ENCODE data around the gene SOX21.
"Not testable (repeated sequence)": the region's sequence is repeated elsewhere in the genome, so short reads cannot be mapped to it uniquely, and the experiment has no call there.

SOX21 gene
- total RNA-seq, result 0 reads per million in 3 donors

DNA sequence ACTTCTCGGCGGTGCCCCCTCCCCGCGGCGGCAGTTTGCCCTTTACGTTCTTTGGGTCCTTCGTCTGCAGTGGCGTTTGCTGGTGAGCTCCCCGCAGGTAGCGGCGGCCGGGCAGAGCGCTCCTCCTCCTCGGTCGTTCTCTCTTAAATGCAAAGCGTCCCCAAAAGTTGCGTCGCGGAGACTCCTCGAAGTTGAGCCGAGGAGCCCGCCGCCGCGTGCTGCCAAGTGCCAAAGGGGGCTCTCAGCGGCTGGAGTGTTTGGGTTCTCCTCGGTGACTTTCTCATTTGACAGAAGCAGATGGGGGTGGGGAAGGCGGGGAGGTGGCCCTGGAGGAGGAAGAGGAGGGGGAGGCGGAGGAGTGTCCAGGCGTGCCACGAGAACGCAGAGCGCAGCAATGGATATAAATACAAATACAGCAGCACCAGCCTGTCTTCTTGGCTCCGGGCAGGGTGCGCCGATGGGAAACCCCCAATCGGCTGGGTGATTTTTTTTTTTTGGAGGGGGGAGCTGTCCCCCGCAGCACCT is at the start of gene SOX21:
TSS of gene SOX21 (minus strand) at position 259 of the 525 bp plus-strand sequence. CDS start 496 bp downstream, outside the sequence.
- no peaks in the 10 kb centered on the region for H3K9me3 ChIP-seq (ENCODE audit: control insufficient read depth, low read length)
- H3K27me3 ChIP-seq (replicated peaks; ENCODE audit: control insufficient read depth, insufficient read depth, low read length, poor library complexity, severe bottlenecking), result peaks cover 51% of the 10 kb centered on the region
- no peaks in the 10 kb centered on the region for H3K36me3 ChIP-seq (ENCODE audit: control insufficient read depth, insufficient read depth, low read length)
- no peak within 1 kb of the TSS for H3K27ac ChIP-seq (ENCODE audit: insufficient read depth, low read length, poor library complexity, severe bottlenecking)
- DNase-seq, result no peak
- peak within 1 kb of the TSS; percentile 32 for H3K4me3 ChIP-seq (ENCODE audit: insufficient read depth, low read depth, low read length, poor library complexity, severe bottlenecking)
- peaks cover 21% of the 10 kb centered on the region for H3K4me1 ChIP-seq (ENCODE audit: control insufficient read depth, insufficient read depth, low read length, poor library complexity, severe bottlenecking)

DNA sequence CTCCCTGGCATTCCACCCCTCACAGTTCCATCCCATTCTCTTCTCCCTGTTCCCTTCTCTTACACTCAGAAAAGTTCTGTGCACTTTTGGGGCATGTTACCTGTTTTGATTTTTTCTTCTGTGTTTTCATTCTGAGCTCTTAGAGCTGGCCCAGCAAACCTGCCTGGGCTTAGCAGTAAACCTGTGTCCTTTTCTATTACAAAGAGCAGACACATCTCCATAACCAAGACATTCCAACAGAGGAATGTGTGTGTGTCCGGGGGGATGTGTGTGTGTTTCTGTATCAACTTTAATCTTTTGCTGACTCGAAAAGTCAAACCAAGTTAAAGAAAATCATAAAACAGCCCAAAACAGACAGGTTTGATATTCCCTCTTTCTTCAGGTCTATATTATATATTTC is 49.1 kb upstream of the SOX21 start:
- Histone ChIP-seq H3K27ac (ENCODE audit: insufficient read depth, low read length, poor library complexity, severe bottlenecking) (no peak overlapping the region), H3K36me3 (ENCODE audit: control insufficient read depth, insufficient read depth, low read length) (no peaks in the 10 kb centered on the region), H3K4me1 (ENCODE audit: control insufficient read depth, insufficient read depth, low read length, poor library complexity, severe bottlenecking) (no peaks in the 10 kb centered on the region), H3K4me3 (ENCODE audit: insufficient read depth, low read depth, low read length, poor library complexity, severe bottlenecking) (no peak overlapping the region), H3K27me3 (replicated peaks; ENCODE audit: control insufficient read depth, insufficient read depth, low read length, poor library complexity, severe bottlenecking) (no peaks in the 10 kb centered on the region), H3K9me3 (ENCODE audit: control insufficient read depth, low read length) (no peaks in the 10 kb centered on the region)
- DNase-seq, result no peak

DNA sequence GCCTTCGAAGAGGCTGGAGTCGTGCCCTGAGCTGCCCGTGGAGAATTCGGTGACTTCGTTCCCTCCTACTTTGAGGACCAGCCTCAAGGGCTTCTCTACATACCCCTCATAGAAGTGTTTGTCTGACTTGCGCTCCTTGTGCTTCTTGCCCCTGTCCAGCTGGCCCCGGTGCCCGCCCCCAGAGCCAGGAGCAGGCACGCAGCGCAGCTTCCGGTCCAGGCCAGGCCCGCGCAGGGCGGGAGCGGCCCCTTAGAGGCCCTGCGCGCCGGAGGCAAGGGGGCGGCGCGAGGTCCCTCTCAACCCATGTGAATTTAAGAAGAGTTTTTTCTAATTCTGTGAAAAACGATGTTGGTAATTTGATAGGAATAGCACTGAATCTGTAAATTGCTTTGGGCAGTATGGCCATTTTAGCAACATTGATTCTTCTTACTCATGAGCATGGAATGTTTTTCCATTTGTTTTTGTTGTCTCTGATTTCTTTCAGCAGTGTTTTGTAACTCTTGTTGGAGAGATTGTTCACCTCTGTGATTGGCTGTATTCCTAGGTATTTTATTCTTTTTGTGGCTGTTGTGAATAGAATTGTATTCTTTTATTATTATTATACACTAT is 46.9 kb upstream of the SOX21 start:
- no peak overlapping the region for H3K4me3 ChIP-seq (ENCODE audit: insufficient read depth, low read depth, low read length, poor library complexity, severe bottlenecking)
- no peak for DNase-seq
- no peaks in the 10 kb centered on the region for H3K9me3 ChIP-seq (ENCODE audit: control insufficient read depth, low read length)
- no peaks in the 10 kb centered on the region for H3K27me3 ChIP-seq (replicated peaks; ENCODE audit: control insufficient read depth, insufficient read depth, low read length, poor library complexity, severe bottlenecking)
- no peaks in the 10 kb centered on the region for H3K4me1 ChIP-seq (ENCODE audit: control insufficient read depth, insufficient read depth, low read length, poor library complexity, severe bottlenecking)
- no peak overlapping the region for H3K27ac ChIP-seq (ENCODE audit: insufficient read depth, low read length, poor library complexity, severe bottlenecking)
- no peaks in the 10 kb centered on the region for H3K36me3 ChIP-seq (ENCODE audit: control insufficient read depth, insufficient read depth, low read length)

DNA sequence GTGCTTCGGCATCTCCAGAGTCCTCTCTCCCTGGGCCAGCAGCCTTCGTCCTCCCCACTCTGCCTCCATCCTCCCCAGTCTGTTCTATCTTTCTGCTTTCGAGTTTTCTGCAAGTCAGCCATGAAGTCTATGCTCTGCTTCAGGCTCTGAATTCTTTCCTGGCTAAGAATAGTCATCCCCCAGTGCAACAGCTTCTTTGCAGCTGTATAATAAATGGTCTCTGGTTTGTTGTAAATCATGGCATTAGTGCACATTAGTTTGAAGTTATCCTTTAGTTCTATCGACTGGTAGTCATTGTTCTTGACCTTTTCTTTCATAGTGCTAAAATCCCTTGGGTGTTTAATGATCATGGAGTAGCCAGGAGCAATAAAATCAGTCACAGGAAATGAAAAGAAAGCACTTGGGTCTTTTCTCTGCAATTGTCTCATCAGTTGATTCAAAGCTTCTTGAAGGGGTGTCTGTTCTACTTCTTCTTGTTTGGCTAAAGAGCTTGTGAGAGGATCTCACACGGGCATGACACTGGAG is 46.2 kb upstream of the SOX21 start:
- Histone ChIP-seq H3K4me1 (ENCODE audit: control insufficient read depth, insufficient read depth, low read length, poor library complexity, severe bottlenecking) (no peaks in the 10 kb centered on the region), H3K4me3 (ENCODE audit: insufficient read depth, low read depth, low read length, poor library complexity, severe bottlenecking) (no peak overlapping the region), H3K36me3 (ENCODE audit: control insufficient read depth, insufficient read depth, low read length) (no peaks in the 10 kb centered on the region), H3K9me3 (ENCODE audit: control insufficient read depth, low read length) (no peaks in the 10 kb centered on the region), H3K27me3 (replicated peaks; ENCODE audit: control insufficient read depth, insufficient read depth, low read length, poor library complexity, severe bottlenecking) (no peaks in the 10 kb centered on the region), H3K27ac (ENCODE audit: insufficient read depth, low read length, poor library complexity, severe bottlenecking) (no peak overlapping the region)
- no peak for DNase-seq

DNA sequence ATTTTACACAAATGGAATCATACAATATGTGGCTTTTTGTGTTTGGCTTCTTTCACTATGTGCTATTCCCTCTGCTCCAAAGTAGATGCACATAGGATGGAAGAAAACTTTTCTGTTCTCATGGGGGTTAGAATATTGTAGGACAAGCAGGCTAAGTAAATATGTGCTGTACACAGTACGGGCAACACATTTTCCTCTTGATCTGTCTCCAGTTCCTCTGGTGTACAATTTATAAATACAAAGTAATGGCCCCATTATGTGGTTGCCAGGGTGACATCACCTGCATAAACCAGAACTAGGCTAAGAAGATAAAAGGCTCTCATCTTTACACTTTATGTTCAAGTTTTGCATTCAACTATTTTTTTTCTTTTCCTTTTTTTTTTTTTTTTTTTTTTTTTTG is 41.0 kb upstream of the SOX21 start:
- Histone ChIP-seq H3K36me3 (ENCODE audit: control insufficient read depth, insufficient read depth, low read length) (no peaks in the 10 kb centered on the region), H3K4me1 (ENCODE audit: control insufficient read depth, insufficient read depth, low read length, poor library complexity, severe bottlenecking) (no peaks in the 10 kb centered on the region), H3K27ac (ENCODE audit: insufficient read depth, low read length, poor library complexity, severe bottlenecking) (no peak overlapping the region), H3K9me3 (ENCODE audit: control insufficient read depth, low read length) (no peaks in the 10 kb centered on the region), H3K27me3 (replicated peaks; ENCODE audit: control insufficient read depth, insufficient read depth, low read length, poor library complexity, severe bottlenecking) (no peaks in the 10 kb centered on the region), H3K4me3 (ENCODE audit: insufficient read depth, low read depth, low read length, poor library complexity, severe bottlenecking) (no peak overlapping the region)
- DNase-seq, result no peak

DNA sequence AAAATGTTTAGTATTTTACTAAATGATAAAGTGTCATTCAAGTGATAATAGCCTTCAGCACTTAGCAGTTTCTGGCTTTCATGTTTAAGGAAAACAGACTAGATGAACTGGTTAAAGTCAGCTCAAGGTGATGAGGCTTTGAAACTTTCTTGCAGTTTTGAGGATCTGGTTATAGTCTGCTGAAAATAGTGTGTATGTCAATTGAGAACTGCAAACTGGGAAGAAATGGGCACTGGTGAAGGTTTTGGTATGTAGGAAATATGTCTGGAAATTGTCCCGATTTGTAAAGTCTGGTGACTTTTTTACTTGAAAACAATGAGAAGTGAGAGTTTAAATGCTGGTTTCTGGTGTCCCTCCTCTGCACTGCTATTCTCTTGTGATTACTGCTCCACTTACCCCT is 36.8 kb upstream of the SOX21 start:
- Histone ChIP-seq H3K4me3 (ENCODE audit: insufficient read depth, low read depth, low read length, poor library complexity, severe bottlenecking) (no peak overlapping the region), H3K27ac (ENCODE audit: insufficient read depth, low read length, poor library complexity, severe bottlenecking) (no peak overlapping the region), H3K9me3 (ENCODE audit: control insufficient read depth, low read length) (no peaks in the 10 kb centered on the region), H3K4me1 (ENCODE audit: control insufficient read depth, insufficient read depth, low read length, poor library complexity, severe bottlenecking) (no peaks in the 10 kb centered on the region), H3K36me3 (ENCODE audit: control insufficient read depth, insufficient read depth, low read length) (no peaks in the 10 kb centered on the region), H3K27me3 (replicated peaks; ENCODE audit: control insufficient read depth, insufficient read depth, low read length, poor library complexity, severe bottlenecking) (no peaks in the 10 kb centered on the region)
- no peak for DNase-seq

DNA sequence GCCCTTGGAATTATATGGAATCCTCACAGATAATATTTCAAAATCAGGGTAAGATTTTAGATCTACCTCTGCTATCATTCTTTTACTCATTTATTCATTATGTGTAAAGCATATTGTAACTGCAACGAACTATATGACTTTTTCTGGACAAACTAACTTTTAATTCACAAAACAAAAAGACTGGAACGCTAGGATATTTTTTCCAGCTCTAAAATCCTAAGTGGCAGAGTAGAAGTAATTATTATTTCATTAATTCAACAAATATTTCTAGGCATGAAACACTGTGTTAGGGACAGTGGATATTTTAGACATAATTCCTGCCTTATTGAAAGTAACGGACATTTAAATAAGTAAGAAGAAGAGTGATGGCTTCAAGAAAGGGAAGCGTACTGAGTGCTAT is 26.9 kb upstream of the SOX21 start:
- H3K4me1 ChIP-seq (ENCODE audit: control insufficient read depth, insufficient read depth, low read length, poor library complexity, severe bottlenecking), result no peaks in the 10 kb centered on the region
- no peaks in the 10 kb centered on the region for H3K36me3 ChIP-seq (ENCODE audit: control insufficient read depth, insufficient read depth, low read length)
- H3K27me3 ChIP-seq (replicated peaks; ENCODE audit: control insufficient read depth, insufficient read depth, low read length, poor library complexity, severe bottlenecking), result no peaks in the 10 kb centered on the region
- H3K27ac ChIP-seq (ENCODE audit: insufficient read depth, low read length, poor library complexity, severe bottlenecking), result no peak overlapping the region
- H3K9me3 ChIP-seq (ENCODE audit: control insufficient read depth, low read length), result no peaks in the 10 kb centered on the region
- H3K4me3 ChIP-seq (ENCODE audit: insufficient read depth, low read depth, low read length, poor library complexity, severe bottlenecking), result no peak overlapping the region
- no peak for DNase-seq

DNA sequence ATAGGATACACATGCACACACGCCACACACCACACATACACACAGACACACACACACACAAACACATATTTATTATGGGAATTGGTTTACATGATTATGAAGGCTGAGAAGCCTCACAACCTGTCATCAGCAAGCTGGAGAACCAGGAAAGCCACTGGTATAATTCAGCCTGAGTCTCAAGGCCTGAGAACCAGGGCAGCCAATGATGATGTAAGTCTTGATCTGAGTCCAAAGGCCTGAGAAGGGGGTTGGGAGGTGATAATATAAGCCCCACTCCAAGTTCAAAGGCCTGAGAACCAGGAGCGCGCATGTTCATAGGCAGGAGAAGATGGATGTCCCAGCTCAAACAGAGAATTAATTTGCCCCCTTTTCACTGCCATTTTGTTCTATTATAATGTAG is 18.7 kb upstream of the SOX21 start:
- Histone ChIP-seq H3K36me3 (ENCODE audit: control insufficient read depth, insufficient read depth, low read length) (no peaks in the 10 kb centered on the region), H3K4me3 (ENCODE audit: insufficient read depth, low read depth, low read length, poor library complexity, severe bottlenecking) (no peak overlapping the region)

DNA sequence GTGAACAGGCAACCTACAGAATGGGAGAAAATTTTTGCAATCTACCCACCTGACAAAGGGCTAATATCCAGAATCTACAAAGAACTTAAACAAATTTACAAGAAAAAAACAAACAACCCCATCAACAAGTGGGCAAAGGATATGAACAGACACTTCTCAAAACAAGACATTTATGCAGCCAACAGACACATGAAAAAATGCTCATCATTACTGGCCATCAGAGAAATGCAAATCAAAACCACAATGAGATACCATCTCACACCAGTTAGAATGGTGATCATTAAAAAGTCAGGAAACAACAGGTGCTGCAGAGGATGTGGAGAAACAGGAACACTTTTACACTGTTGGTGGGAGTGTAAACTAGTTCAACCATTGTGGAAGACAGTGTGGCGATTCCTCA is 17.6 kb upstream of the SOX21 start:
- not testable (repeated sequence) for H3K4me3 ChIP-seq (ENCODE audit: insufficient read depth, low read depth, low read length, poor library complexity, severe bottlenecking); H3K27me3 ChIP-seq (replicated peaks; ENCODE audit: control insufficient read depth, insufficient read depth, low read length, poor library complexity, severe bottlenecking); H3K36me3 ChIP-seq (ENCODE audit: control insufficient read depth, insufficient read depth, low read length); H3K9me3 ChIP-seq (ENCODE audit: control insufficient read depth, low read length); DNase-seq; H3K4me1 ChIP-seq (ENCODE audit: control insufficient read depth, insufficient read depth, low read length, poor library complexity, severe bottlenecking); H3K27ac ChIP-seq (ENCODE audit: insufficient read depth, low read length, poor library complexity, severe bottlenecking)

More for the DNA sequence above, 18.7 kb upstream of the SOX21 start:
- Histone ChIP-seq H3K4me1 (ENCODE audit: control insufficient read depth, insufficient read depth, low read length, poor library complexity, severe bottlenecking) (no peaks in the 10 kb centered on the region), H3K9me3 (ENCODE audit: control insufficient read depth, low read length) (no peaks in the 10 kb centered on the region), H3K27me3 (replicated peaks; ENCODE audit: control insufficient read depth, insufficient read depth, low read length, poor library complexity, severe bottlenecking) (no peaks in the 10 kb centered on the region), H3K27ac (ENCODE audit: insufficient read depth, low read length, poor library complexity, severe bottlenecking) (no peak overlapping the region)
- no peak for DNase-seq

DNA sequence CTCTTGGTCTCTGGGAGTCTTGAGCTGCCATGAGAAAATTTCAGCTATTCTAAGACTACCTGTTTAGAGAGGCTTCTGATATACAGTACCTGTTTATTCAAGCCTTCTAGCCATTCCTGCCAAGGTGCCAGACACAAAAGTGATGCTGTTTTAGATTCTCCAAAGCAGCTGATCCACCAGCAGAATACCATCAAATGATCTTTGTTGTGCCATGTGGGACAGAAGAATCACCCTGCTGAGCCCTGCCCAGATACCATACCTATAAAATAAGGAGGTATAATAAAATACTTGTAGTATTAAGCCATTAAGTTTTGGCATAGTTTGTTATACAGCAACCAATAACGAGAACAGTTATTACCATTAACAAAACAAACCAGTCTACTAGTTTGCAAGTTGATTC is 14.1 kb upstream of the SOX21 start:
- Histone ChIP-seq H3K36me3 (ENCODE audit: control insufficient read depth, insufficient read depth, low read length) (no peaks in the 10 kb centered on the region), H3K27ac (ENCODE audit: insufficient read depth, low read length, poor library complexity, severe bottlenecking) (no peak overlapping the region)

More for the DNA sequence above, 14.1 kb upstream of the SOX21 start:
- DNase-seq, result no peak
- Histone ChIP-seq H3K27me3 (replicated peaks; ENCODE audit: control insufficient read depth, insufficient read depth, low read length, poor library complexity, severe bottlenecking) (no peaks in the 10 kb centered on the region), H3K4me3 (ENCODE audit: insufficient read depth, low read depth, low read length, poor library complexity, severe bottlenecking) (no peak overlapping the region), H3K4me1 (ENCODE audit: control insufficient read depth, insufficient read depth, low read length, poor library complexity, severe bottlenecking) (no peaks in the 10 kb centered on the region), H3K9me3 (ENCODE audit: control insufficient read depth, low read length) (no peaks in the 10 kb centered on the region)

All from effector memory CD4-positive, alpha-beta T cell (primary cell).